DMS53 (cell line): Measurements from ENCODE around the gene DNAH3.
"Not testable (repeated sequence)": the region's sequence is repeated elsewhere in the genome, so short reads cannot be mapped to it uniquely, and the experiment has no call there.

Experiments used
- DNase-seq: peaks from one replicate; lab custom pipeline; 2025; lab: John Stamatoyannopoulos, UW

Gene DNAH3

GRCh38 chr16:20940871-20941635 is 209.6 kb downstream of the DNAH3 start:
- no peak for DNase-seq

GRCh38 chr16:20939611-20940010 is 211.0 kb downstream of the DNAH3 start:
- DNase-seq: no peak

GRCh38 chr16:20938426-20938825 is 212.2 kb downstream of the DNAH3 start:
- DNase-seq: no peak

DNA sequence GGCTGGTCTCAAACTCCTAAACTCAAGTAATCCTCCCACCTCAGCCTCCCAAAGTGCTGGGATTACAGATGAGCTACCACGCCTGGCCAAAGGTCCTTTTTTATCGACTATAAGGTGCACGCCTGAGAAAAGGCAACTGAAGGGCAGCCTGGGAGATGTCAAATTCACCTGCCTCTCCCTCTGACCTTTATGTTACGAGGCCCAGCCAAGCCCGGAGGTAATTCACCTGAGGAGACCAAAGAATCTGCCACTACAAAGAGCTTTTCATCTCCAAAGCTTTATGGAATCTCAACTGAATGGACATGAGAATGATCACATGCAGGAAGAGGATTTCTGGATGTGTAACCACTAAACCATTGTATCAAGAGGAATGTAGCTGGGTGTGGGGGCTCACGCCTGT is 212.9 kb downstream of the DNAH3 start:
- no peak for DNase-seq

DNA sequence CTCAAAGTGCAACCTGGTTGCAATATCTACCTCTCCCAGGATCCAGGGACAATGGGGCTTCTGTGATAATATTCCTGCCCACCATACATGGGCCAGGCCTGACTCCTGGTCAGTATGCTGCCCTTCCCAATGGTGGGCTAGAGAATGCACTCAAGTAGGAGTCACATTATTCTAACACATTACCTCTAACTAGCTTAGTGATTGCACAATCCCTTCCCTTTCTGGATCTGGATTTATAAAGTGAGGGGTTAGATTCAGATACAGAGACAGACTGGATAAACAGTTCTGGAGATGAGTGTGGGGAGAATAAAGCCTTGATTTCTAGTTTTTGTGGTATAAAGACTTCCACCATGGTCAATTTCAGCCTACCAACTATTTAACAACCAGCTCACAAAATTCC is 217.1 kb downstream of the DNAH3 start:
- DNase-seq: no peak

- no peak for DNase-seq
Measured at GRCh38 chr16:20931066-20931600, 219.5 kb downstream of the DNAH3 start.

GRCh38 chr16:20930365-20930690 is 220.3 kb downstream of the DNAH3 start:
- DNase-seq: no peak

- not testable (repeated sequence) for DNase-seq
Measured at GRCh38 chr16:20929676-20930364, 220.8 kb downstream of the DNAH3 start.

DNA sequence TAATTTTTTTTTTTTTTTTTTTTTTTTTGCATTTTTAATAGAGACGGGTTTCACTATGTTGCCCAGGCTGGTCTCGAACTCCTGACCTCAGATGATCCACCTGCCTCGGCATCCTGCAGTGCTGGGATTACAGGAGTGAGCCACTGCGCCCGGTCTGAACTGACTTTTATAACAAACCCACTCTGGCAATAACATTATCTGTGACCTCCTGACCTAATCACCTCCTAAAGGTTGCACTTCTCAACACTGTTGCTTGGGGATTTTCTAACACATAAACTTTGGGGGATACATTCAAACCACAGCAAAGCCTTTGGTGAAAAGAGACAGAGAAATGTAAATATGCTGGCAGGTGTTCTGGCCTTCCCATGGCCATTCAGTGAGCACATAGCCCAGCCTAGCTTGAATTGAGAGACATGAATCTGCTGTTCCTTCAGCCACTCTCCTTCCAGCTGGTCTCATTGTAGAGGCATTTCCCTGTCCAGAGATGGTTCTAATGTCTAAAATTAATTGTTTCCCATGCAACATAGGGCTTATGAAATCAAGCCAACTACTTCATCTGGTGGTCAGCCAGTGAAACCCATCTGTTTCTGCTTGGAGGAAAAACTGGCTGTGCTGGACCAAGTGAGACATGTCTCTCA is 221.8 kb downstream of the DNAH3 start:
- DNase-seq: peak; percentile 20

DNA sequence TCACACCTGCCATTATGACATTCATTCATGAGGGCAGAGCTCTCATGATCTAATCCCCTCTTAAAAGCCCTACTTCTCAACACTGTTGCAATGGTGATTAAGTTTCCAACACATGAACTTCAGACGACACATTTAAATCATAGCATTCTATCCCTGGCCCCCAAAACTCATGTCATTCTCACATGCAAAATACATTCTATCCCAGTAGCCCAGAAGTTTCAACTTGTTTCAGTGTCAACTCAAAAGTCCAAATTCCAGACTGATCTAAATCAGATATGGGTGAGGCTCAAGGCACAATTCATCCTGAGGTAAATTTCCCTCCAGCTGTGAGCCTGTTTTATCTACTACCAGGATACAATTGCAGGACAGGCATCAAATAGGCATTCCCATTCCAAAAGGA is 224.9 kb downstream of the DNAH3 start:
- no peak for DNase-seq

GRCh38 chr16:20923876-20924275 is 226.8 kb downstream of the DNAH3 start:
- DNase-seq: no peak

- no peak for DNase-seq
Measured at GRCh38 chr16:20920799-20921198, 229.8 kb downstream of the DNAH3 start.

DNA sequence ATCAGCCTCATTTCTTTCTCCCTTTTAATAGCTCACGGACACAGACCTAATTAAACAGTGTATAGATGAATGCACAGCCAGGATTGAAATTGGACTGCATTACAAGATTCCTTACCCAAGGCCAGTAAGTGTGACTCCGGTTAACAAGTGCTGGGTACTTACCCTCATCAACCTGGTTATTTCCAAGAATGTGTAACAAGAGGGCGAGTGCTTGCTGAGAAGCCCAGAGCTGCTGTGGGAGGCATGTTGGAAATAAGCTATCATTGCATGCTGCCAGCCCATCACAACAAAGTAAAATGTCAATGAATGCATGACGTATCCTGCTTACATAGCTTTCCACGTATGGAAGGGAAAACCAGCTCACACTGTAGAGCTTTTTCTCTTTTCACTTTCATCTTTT is 230.6 kb downstream of the DNAH3 start:
- DNase-seq: no peak

- DNase-seq: no peak
Measured at GRCh38 chr16:20918486-20919239, 232.0 kb downstream of the DNAH3 start.

GRCh38 chr16:20916942-20917341 is 233.7 kb downstream of the DNAH3 start:
- no peak for DNase-seq

GRCh38 chr16:20916289-20916688 is 234.4 kb downstream of the DNAH3 start:
- no peak for DNase-seq

DNA sequence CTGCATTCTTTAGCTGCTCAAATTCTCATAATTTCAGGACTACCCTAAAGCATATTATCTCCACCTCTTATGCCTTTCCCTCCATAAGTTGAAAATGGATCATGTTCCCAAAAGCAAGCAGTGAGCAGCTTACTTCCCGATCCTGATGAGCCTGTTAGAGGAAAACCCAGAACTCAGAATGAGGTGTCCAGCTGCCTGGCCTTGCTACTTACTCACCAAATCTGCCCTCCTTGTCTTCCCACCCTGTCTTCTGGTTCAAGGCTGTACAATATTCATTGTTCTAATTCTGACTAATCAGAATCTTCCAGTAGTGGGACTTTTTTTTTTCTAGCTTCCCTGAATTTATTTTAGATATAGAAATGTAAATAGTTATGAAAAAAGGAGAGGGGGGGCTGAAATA is 239.3 kb downstream of the DNAH3 start:
- DNase-seq: peak; percentile 2

DNA sequence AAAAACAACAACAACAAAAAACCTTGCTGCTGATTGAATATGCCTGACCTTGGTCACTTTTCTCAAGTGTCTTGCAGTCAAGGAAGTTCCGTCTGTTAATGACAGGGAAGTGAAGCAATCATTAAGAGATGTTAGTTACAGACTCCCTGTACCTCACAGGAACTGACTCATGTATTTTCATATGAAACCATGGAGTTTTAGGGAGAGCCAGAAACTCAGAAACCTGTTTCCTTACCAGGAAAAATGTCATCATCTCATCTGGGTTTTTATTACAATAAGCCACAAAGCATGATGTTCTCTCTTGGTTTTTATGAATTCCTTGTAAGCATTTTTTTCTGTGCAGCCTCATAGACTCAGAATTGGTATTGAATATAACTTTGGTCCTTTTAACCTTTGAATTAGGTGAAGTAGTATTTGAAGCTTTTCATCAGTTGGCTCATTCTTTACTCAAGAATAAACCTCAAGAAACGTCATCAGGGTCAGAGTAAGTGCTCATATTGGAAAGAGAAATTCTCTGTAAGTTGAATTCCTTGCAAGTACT is 239.8 kb downstream of the DNAH3 start:
- DNase-seq: peak; percentile 54

DNA sequence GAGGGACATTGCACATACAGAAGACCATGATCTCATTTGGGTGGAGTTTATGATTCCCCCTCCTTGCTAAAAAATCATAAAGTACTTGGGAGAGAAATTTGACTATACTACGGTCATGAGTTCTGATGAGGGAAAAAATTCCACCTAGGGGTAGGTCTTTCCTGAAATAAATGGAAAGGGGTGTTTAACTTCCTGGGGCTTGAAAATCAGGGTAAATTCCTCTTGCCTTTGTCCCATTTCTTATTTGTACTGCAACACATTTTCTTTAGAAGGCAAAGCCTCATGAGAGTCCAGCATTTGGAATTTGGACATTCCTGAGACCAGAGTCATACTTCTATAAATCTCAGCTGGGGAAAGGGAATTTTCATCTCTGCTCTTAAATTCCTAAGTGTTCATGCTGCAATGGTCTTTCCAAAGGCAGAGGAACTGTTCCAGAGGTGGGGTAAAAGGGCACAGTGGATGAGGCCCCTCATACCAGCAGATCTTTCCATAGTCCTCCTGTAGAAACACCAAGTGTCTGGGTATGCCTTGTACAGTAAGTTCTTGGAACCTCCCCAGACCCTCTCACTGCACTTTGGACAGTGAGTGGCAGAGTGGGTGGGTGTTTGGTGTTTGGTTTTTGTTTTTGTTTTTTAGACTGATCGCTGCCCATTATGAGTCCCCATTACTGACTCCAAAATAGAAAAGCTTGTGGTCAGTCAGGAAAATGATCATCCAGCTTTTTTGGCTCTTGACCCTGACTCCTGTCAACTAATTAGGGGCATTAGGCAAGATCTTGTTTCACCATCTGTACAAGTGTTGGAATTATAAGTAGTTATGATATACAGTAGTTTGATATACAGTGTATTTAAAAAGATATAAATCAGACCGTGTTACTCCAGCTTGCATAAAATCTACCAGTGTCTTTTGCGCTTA is 244.0 kb downstream of the DNAH3 start:
- no peak for DNase-seq

DNA sequence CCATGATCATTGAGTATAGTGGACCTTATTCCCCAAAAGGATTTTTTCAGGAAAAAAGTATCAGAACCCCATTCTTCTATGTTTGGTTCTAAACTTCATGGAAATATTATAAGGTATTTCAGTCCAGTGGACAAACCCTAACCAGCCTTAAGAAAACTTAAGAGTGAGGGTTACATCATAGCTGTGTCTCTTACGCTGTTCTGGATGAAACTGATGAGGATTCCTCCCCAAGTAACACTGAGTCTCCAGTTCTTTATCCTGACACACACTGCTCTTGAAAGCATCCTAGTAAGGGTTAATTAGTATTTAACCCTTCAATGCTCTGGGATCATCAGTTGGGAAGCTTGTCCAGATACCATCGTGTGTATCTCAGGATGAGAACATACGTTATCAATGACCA is 245.1 kb downstream of the DNAH3 start:
- no peak for DNase-seq

GRCh38 chr16:20904507-20905081 is 246.1 kb downstream of the DNAH3 start:
- DNase-seq: no peak
